Vein endothelial cell (primary cell): Measurements from ENCODE around the gene PCYOX1L. TPM values are rescaled to one million over a fixed set of nuclear protein-coding genes. Genes with fewer than 3 reads are reported as not detected.

Source experiments
- total RNA-seq: library from RNA; depleted of rRNA; stranded (reverse); fragments of >200 nt; gene quantifications from 2 replicates; pipeline ENCODE4 v1.2.3, GENCODE V29; 2012

PCYOX1L gene
- total RNA-seq = 12.9 and 15.4 TPM in 2 replicates

GRCh38 chr5:149357370-149358293 is at the start of gene PCYOX1L:
TSS of gene PCYOX1L (plus strand) at chr5:149358046. CDS start at chr5:149358069, 23 bp downstream.

GRCh38 chr5:149345147-149345891 is 12.5 kb upstream of the PCYOX1L start, which contains the start of gene GRPEL2:
TSS of gene GRPEL2 (plus strand) at chr5:149345499. CDS start at chr5:149345540, 41 bp downstream.

GRCh38 chr5:149379177-149379761 is 21.4 kb downstream of the PCYOX1L start, which contains the start of gene IL17B:
TSS of gene IL17B (minus strand) at chr5:149379292. CDS start at chr5:149379225, 67 bp downstream.

Other genes starting within 250 kb of the PCYOX1L start
- gene ABLIM3, start 216.6 kb upstream of the PCYOX1L start, total RNA-seq = 40.5 and 45.9 TPM in 2 replicates
- gene AFAP1L1, start 86.2 kb upstream of the PCYOX1L start, total RNA-seq = 98.3 and 130 TPM in 2 replicates
- 33.0 and 52.4 TPM in 2 replicates for gene GRPEL2, start 12.5 kb upstream of the PCYOX1L start, total RNA-seq
- not detected in 2 replicates for gene IL17B, start 21.2 kb downstream of the PCYOX1L start, total RNA-seq
- gene CSNK1A1, start 193.4 kb downstream of the PCYOX1L start, total RNA-seq = 423 and 457 TPM in 2 replicates
- 11.0 and 16.7 TPM in 2 replicates for gene ARHGEF37, start 223.5 kb downstream of the PCYOX1L start, total RNA-seq